Measurements from ENCODE around the gene VAV3. TPM values are rescaled to one million over a fixed set of nuclear protein-coding genes. Genes with fewer than 3 reads are reported as not detected.

The VAV3 gene
- total and polyA plus RNA-seq, 9 of the 15 experiments (the other 6 are each of a cell fraction or from before 2014, with no cell fraction given): not detected

GRCh38 chr1:107871259-107871658 is 93.7 kb downstream of the VAV3 start:
- CTCF ChIA-PET (ENCODE audit: low intra/inter-chr PET ratio): no interaction called here
- BruUV-seq (replicated peaks): no TSS peak
- H3K9me3 ChIP-seq (replicated peaks; ENCODE audit: control insufficient read depth, insufficient read depth, low read depth, low read length): no peaks in the 10 kb centered on the region

More at GRCh38 chr1:107871259-107871658, 93.7 kb downstream of the VAV3 start:
- no peak overlapping the region for H2AFZ ChIP-seq (ENCODE audit: low read depth, low read length)
- H3K4me3 ChIP-seq: no peak overlapping the region
- H3K36me3 ChIP-seq (ENCODE audit: control insufficient read depth, insufficient read depth, low read length): no peaks in the 10 kb centered on the region
- no peaks in the 10 kb centered on the region for H3K79me2 ChIP-seq (ENCODE audit: control insufficient read depth, insufficient read depth, low read length)
- intact Hi-C loops (cut with micrococcal nuclease) (loop anchor here (10.0 kb wide), 1 partner anchor 64 kb away; no protein-coding TSS in a partner anchor), in situ Hi-C loops (cut with MboI) (no loop called here)
- no peak for FAIRE-seq
- H3K9me1 ChIP-seq (ENCODE audit: control insufficient read depth, insufficient read depth, low read length): no peaks in the 10 kb centered on the region
- H3K9ac ChIP-seq (ENCODE audit: insufficient read depth in 1 of 2, low read depth in 2 of 2, low read length in 2 of 2): no peak overlapping the region
- ATAC-seq: no peak
- no peaks in the 10 kb centered on the region for H3K4me1 ChIP-seq (replicated peaks in 1 of 2; ENCODE audit: control insufficient read depth in 2 of 2, insufficient read depth in 2 of 2, low read length in 2 of 2)
- TF ChIP-seq SIN3B (IDR thresholded peaks at IDR 0.05; ENCODE audit: low read depth) (no peak), POU5F1 (IDR thresholded peaks at IDR 0.05; ENCODE audit: borderline replicate concordance, low read depth, low read length, partially characterized antibody) (no peak), ZNF121 (CRISPR knock-in tag; conservative IDR thresholded peaks at IDR 0.05) (no peak), MCM5 (IDR thresholded peaks at IDR 0.05; ENCODE audit: low read depth) (no peak), RREB1 (CRISPR knock-in tag; IDR thresholded peaks at IDR 0.05) (no peak), HMG20B (CRISPR knock-in tag; IDR thresholded peaks at IDR 0.05) (no peak), TAF9B (IDR thresholded peaks at IDR 0.05; ENCODE audit: partially characterized antibody) (no peak)
- H3K27ac ChIP-seq (ENCODE audit: extremely low read depth, low read depth, low read length): no peak overlapping the region
- POLR2A ChIA-PET: interaction anchor here (0.6 to 0.9 kb wide), 2 partner anchors 13 to 43 kb away, joined by 3 read pairs; no protein-coding TSS in a partner anchor
- 4% methylated on average over 2 of the region's 2 CpGs for WGBS (ENCODE audit: insufficient coverage, low coverage, missing lambda C conversion rate)
- no peaks in the 10 kb centered on the region for H3K27me3 ChIP-seq (ENCODE audit: control insufficient read depth in 2 of 2, insufficient read depth in 2 of 2, low read length in 2 of 2)
- no peak for DNase-seq (ENCODE audit: extremely low read depth in 1 of 4, low spot score in 3 of 4)
- no peaks in the 10 kb centered on the region for H4K20me1 ChIP-seq (replicated peaks; ENCODE audit: control insufficient read depth, insufficient read depth, low read length)
- H3K4me2 ChIP-seq (ENCODE audit: insufficient read depth, low read length): no peak overlapping the region
